ENCODE results near the gene IMPDH1. TPM values are rescaled to one million over a fixed set of nuclear protein-coding genes. Genes with fewer than 3 reads are reported as not detected.

The IMPDH1 gene
- total and polyA plus RNA-seq, 9 of the 15 experiments (the other 6 are each of a cell fraction or from before 2014, with no cell fraction given): 0.80 to 118 (median 64.3) TPM

GRCh38 chr7:128405471-128406313, 4.1 kb downstream of the IMPDH1 start (continued):
- TF ChIP-seq FOXA3 (CRISPR knock-in tag; conservative IDR thresholded peaks at IDR 0.05 in 1 of 2, IDR thresholded peaks at IDR 0.05 in 1 of 2) (no peak; a peak in 1 of 4 replicates), ELK3 (CRISPR knock-in tag; IDR thresholded peaks at IDR 0.05) (no peak), ZNF134 (CRISPR knock-in tag; conservative IDR thresholded peaks at IDR 0.05) (no peak), KLF16 (IDR thresholded peaks at IDR 0.05) (no peak), ASH1L (IDR thresholded peaks at IDR 0.05; ENCODE audit: borderline replicate concordance, low read depth, partially characterized antibody) (no peak), FOSL1 (tag; conservative IDR thresholded peaks at IDR 0.05) (no peak), E2F1 (CRISPR knock-in tag; IDR thresholded peaks at IDR 0.05) (no peak), CBX1 (IDR thresholded peaks at IDR 0.05; ENCODE audit: low read depth) (peak; percentile 67; the same call in 1 of the 2 replicates), MCM7 (IDR thresholded peaks at IDR 0.05) (no peak), ZNF3 (CRISPR knock-in tag; IDR thresholded peaks at IDR 0.05) (no peak), ZBTB33 (CRISPR knock-in tag; IDR thresholded peaks at IDR 0.05) (no peak), BMI1 (IDR thresholded peaks at IDR 0.05; ENCODE audit: low read length) (no peak), CBFA2T3 (IDR thresholded peaks at IDR 0.05) (no peak), ZNF518B (CRISPR knock-in tag; IDR thresholded peaks at IDR 0.05) (no peak), ZC3H4 (CRISPR knock-in tag; IDR thresholded peaks at IDR 0.05; ENCODE audit: borderline replicate concordance) (no peak)
